ENCODE data around the gene PRKAA1.

The PRKAA1 gene

GRCh38 chr5:40798012-40798800, at the start of gene PRKAA1:
Gene PRKAA1 (minus strand): TSS chr5:40798374. CDS start chr5:40798189, 185 bp downstream.
- ATAC-seq = peak; percentile 96 to 97

GRCh38 chr5:40847525-40847924, 49.4 kb upstream of the PRKAA1 start:
- no peak for ATAC-seq

- ATAC-seq = no peak
Measured at GRCh38 chr5:40846371-40846770, 48.2 kb upstream of the PRKAA1 start.

- no peak for ATAC-seq
Measured at GRCh38 chr5:40844565-40844964, 46.4 kb upstream of the PRKAA1 start.

- no peak for ATAC-seq
Measured at GRCh38 chr5:40842351-40842750, 44.2 kb upstream of the PRKAA1 start.

- peak; percentile 29 to 44 for ATAC-seq
Measured at GRCh38 chr5:40841068-40841805, 43.1 kb upstream of the PRKAA1 start, which contains the start of gene CARD6. Gene CARD6 (plus strand): TSS chr5:40841367. CDS start chr5:40841383, 16 bp downstream.

GRCh38 chr5:40838086-40838485, 39.9 kb upstream of the PRKAA1 start:
- ATAC-seq = no peak

- peak; percentile 92 to 93 for ATAC-seq
Measured at GRCh38 chr5:40834849-40835787, 36.9 kb upstream of the PRKAA1 start, which contains the start of gene RPL37. Gene RPL37 (minus strand): TSS chr5:40835222. CDS start chr5:40835185, 37 bp downstream.

- ATAC-seq = peak in 1 of 2 donors; percentile 6
Measured at GRCh38 chr5:40834391-40834848, 36.2 kb upstream of the PRKAA1 start.

GRCh38 chr5:40833712-40834229, 35.6 kb upstream of the PRKAA1 start:
- ATAC-seq = no peak

GRCh38 chr5:40832345-40832744, 34.2 kb upstream of the PRKAA1 start:
- ATAC-seq = no peak

- ATAC-seq = peak; percentile 64 to 69
Measured at GRCh38 chr5:40831346-40832210, 33.4 kb upstream of the PRKAA1 start.

- ATAC-seq = no peak
Measured at GRCh38 chr5:40829748-40830533, 31.8 kb upstream of the PRKAA1 start.

- no peak for ATAC-seq
Measured at GRCh38 chr5:40828690-40829661, 30.8 kb upstream of the PRKAA1 start.

GRCh38 chr5:40828021-40828631, 30.0 kb upstream of the PRKAA1 start:
- ATAC-seq = no peak

- ATAC-seq = no peak
Measured at GRCh38 chr5:40827188-40827977, 29.2 kb upstream of the PRKAA1 start.

GRCh38 chr5:40826489-40827187, 28.5 kb upstream of the PRKAA1 start:
- ATAC-seq = no peak

Measured in activated CD4-positive, CD25-positive, alpha-beta regulatory T cell treated with anti-CD3 and anti-CD28 coated beads, Interleukin-2, amount 50 U/mL, for 24 hours (primary cell).